Cardiac ventricle fibroblast (primary cell): Measurements from ENCODE around the gene KRT34. TPM values are rescaled to one million over a fixed set of nuclear protein-coding genes. Genes with fewer than 3 reads are reported as not detected.

ENCODE experiments used
- total RNA-seq: library from RNA; depleted of rRNA; stranded (reverse); fragments of >200 nt; gene quantifications from 2 replicates; pipeline ENCODE4 v1.2.3, GENCODE V29; 2015

KRT34 gene
- total RNA-seq, result not detected in 2 replicates

GRCh38 chr17:41381943-41382342, at the start of gene KRT34:
Gene KRT34, minus strand, starts transcription at chr17:41382306. Its CDS starts 60 bp downstream, at chr17:41382246.

GRCh38 chr17:41424111-41424635, 42.1 kb upstream of the KRT34 start, which contains the start of gene KRT37:
Gene KRT37, minus strand, starts transcription at chr17:41424585. Its CDS starts 62 bp downstream, at chr17:41424523.

GRCh38 chr17:41396996-41397660, 15.0 kb upstream of the KRT34 start, which contains the start of gene KRT31:
Gene KRT31, minus strand, starts transcription at chr17:41397608. Its CDS starts 69 bp downstream, at chr17:41397539.

GRCh38 chr17:41369713-41370112, 12.4 kb downstream of the KRT34 start, which contains the start of gene KRT33B:
Gene KRT33B, minus strand, starts transcription at chr17:41369813. Its CDS starts 63 bp downstream, at chr17:41369750.

DNA sequence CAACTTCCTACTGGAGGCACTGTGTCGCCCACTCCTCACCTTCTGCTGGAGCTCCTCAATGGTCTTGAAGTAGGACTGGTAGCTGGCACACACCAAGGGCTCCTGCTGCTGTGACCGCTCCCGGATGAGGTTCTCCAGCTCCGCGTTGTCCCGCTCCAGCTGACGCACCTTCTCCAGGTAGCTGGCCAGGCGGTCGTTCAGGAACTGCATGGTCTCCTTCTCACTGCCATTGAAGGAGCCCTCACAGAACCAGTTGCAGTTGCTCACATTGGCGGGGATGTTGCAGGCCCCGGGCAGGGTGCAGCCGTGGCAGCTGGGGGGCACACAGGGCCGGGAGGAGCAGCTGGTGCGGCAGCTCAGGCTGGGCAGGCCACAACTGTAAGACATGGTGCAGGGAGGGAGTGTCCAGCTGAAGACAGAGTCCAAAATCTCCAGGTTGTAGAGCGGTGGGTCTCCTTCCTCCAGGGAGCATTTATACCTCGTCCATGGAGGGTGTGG, 31.7 kb downstream of the KRT34 start, which contains the start of gene KRT33A:
TSS of gene KRT33A (minus strand) at position 448 of the 498 bp plus-strand sequence. CDS start at position 387, 61 bp downstream.

Other genes starting within 250 kb of the KRT34 start
- not detected in 2 replicates for gene KRTAP4-6, start 241.8 kb downstream of the KRT34 start, total RNA-seq
- not detected in 2 replicates for gene KRTAP4-5, start 232.5 kb downstream of the KRT34 start, total RNA-seq
- gene KRTAP4-4, start 221.6 kb downstream of the KRT34 start, total RNA-seq, result not detected in 2 replicates
- not detected in 2 replicates for gene KRTAP4-3, start 214.1 kb downstream of the KRT34 start, total RNA-seq
- gene KRTAP4-2, start 204.1 kb downstream of the KRT34 start, total RNA-seq, result not detected in 2 replicates
- gene KRTAP4-1, start 197.4 kb downstream of the KRT34 start, total RNA-seq, result not detected in 2 replicates
- gene KRTAP9-1, start 192.4 kb downstream of the KRT34 start, total RNA-seq, result not detected in 2 replicates
- not detected in 2 replicates for gene KRTAP9-2, start 155.7 kb downstream of the KRT34 start, total RNA-seq
- gene KRTAP9-3, start 149.9 kb downstream of the KRT34 start, total RNA-seq, result not detected in 2 replicates
- gene KRTAP9-8, start 144.3 kb downstream of the KRT34 start, total RNA-seq, result not detected in 2 replicates
- gene KRTAP9-4, start 132.6 kb downstream of the KRT34 start, total RNA-seq, result not detected in 2 replicates
- gene KRTAP9-9, start 126.9 kb downstream of the KRT34 start, total RNA-seq, result not detected in 2 replicates
- gene KRTAP9-6, start 116.9 kb downstream of the KRT34 start, total RNA-seq, result not detected in 2 replicates
- gene KRTAP9-7, start 106.6 kb downstream of the KRT34 start, total RNA-seq, result not detected in 2 replicates
- not detected in 2 replicates for gene KRTAP29-1, start 79.5 kb downstream of the KRT34 start, total RNA-seq
- not detected in 2 replicates for gene KRTAP16-1, start 73.0 kb downstream of the KRT34 start, total RNA-seq
- not detected in 2 replicates for gene KRTAP17-1, start 66.6 kb downstream of the KRT34 start, total RNA-seq
- not detected in 2 replicates for gene KRT33A, start 31.5 kb downstream of the KRT34 start, total RNA-seq
- gene KRT33B, start 12.5 kb downstream of the KRT34 start, total RNA-seq, result not detected in 2 replicates
- gene KRT31, start 15.3 kb upstream of the KRT34 start, total RNA-seq, result not detected in 2 replicates
- gene KRT37, start 42.3 kb upstream of the KRT34 start, total RNA-seq, result not detected in 2 replicates
- gene KRT38, start 58.7 kb upstream of the KRT34 start, total RNA-seq, result not detected in 2 replicates
- not detected in 2 replicates for gene KRT32, start 85.1 kb upstream of the KRT34 start, total RNA-seq
- gene KRT35, start 98.8 kb upstream of the KRT34 start, total RNA-seq, result not detected in 2 replicates
- gene KRT36, start 107.6 kb upstream of the KRT34 start, total RNA-seq, result not detected in 2 replicates
- gene KRT13, start 123.3 kb upstream of the KRT34 start, total RNA-seq, result 0.75 TPM in 1 of 2 replicates, not detected in the other
- gene KRT15, start 136.6 kb upstream of the KRT34 start, total RNA-seq, result 0.59 TPM in 1 of 2 replicates, not detected in the other
- gene KRT19, start 146.0 kb upstream of the KRT34 start, total RNA-seq, result 22.6 and 32.1 TPM in 2 replicates
- not detected in 2 replicates for gene KRT9, start 189.8 kb upstream of the KRT34 start, total RNA-seq
- gene KRT14, start 204.6 kb upstream of the KRT34 start, total RNA-seq, result 0.34 TPM in 1 of 2 replicates, not detected in the other
- gene KRT16, start 230.5 kb upstream of the KRT34 start, total RNA-seq, result not detected in 2 replicates
- gene KRT17, start 242.3 kb upstream of the KRT34 start, total RNA-seq, result 7.1 and 9.5 TPM in 2 replicates